ENCODE measurements around the gene NHP2. TPM values are rescaled to one million over a fixed set of nuclear protein-coding genes. Genes with fewer than 3 reads are reported as not detected.
A peak's percentile ranks its signal among the peaks of the same experiment; 100 is the strongest.

Gene NHP2
- total RNA-seq, 3 donors from 2014 or later (not counting 1 experiment from before 2014, with no cell fraction given): 39.2 to 43.5 (median 40.2) TPM

DNA sequence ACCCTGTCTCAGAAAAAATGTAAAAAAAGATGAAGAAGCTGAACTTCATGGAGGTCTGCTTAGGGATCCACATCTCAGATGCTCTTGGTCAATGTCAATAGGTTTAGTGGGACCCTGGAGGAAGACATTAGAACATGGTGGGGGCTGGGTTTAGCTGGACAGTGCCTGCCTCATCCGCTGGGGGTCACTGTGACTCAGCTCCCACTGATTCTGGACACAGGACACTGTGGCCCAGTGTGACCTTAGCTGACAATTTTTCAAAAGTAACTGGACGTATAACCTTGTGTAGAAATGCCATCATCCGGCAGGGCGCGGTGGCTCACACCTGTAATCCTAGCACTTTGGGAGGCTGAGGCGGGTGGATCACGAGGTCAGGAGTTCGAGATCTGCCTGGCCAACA lies 43.3 kb upstream of the NHP2 start:
- no peaks in the 10 kb centered on the region for H3K9me3 Mint-ChIP-seq
- H3K4me1 Mint-ChIP-seq: peaks cover 32 to 44% of the 10 kb centered on the region in 2 donors
- TF ChIP-seq, protein P1, sequence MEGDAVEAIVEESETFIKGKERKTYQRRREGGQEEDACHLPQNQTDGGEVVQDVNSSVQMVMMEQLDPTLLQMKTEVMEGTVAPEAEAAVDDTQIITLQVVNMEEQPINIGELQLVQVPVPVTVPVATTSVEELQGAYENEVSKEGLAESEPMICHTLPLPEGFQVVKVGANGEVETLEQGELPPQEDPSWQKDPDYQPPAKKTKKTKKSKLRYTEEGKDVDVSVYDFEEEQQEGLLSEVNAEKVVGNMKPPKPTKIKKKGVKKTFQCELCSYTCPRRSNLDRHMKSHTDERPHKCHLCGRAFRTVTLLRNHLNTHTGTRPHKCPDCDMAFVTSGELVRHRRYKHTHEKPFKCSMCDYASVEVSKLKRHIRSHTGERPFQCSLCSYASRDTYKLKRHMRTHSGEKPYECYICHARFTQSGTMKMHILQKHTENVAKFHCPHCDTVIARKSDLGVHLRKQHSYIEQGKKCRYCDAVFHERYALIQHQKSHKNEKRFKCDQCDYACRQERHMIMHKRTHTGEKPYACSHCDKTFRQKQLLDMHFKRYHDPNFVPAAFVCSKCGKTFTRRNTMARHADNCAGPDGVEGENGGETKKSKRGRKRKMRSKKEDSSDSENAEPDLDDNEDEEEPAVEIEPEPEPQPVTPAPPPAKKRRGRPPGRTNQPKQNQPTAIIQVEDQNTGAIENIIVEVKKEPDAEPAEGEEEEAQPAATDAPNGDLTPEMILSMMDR (IDR thresholded peaks at IDR 0.05): no peak

DNA sequence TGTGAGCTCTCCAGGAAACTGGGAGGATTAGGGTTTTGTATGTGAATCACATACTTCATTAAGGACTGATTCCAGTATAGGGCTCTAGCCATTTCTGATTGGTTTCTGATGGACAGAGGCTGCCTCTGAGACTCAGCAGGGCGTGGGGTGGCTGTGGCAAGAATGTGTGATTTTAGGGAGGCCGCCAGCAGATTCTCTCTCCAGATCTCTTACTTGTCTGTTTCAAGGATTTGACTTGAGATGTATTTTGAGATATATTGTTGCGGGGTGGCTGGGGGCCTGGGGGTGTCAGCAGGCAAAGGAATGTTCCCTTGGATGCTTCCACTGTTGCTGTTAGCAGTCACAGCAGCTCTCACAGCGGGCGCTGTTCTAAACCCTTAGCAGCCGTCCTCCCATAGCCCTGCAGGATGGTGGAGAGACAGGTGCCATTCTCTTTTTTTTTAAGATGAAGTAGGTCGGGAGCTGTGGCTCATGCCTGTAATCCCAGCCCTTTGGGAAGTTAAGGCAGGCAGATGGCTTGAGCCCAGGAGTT lies 42.7 kb upstream of the NHP2 start:
- peak overlapping the region in 1 of 2 donors; percentile 13 for H3K27ac Mint-ChIP-seq
- H3K9me3 ChIP-seq (ENCODE audit: control insufficient read depth, insufficient read depth, low read length): no peaks in the 10 kb centered on the region
- H3K36me3 Mint-ChIP-seq: no peaks in the 10 kb centered on the region
- H3K27me3 ChIP-seq (ENCODE audit: control insufficient read depth, insufficient read depth, low read length): no peaks in the 10 kb centered on the region
- 70% methylated on average over 7 of the region's 7 CpGs for WGBS (ENCODE audit: insufficient coverage)
- H3K4me3 ChIP-seq (ENCODE audit: low read length): no peak overlapping the region
- peaks cover 32 to 44% of the 10 kb centered on the region in 2 donors for H3K4me1 Mint-ChIP-seq
- H3K4me3 Mint-ChIP-seq: peak overlapping the region; percentile 60
- H3K27ac ChIP-seq (ENCODE audit: low read length): no peak overlapping the region
- ATAC-seq (peak in 2 of 3 donors; percentile 27 to 47), DNase-seq (no peak)
- TF ChIP-seq, protein P1 (IDR thresholded peaks at IDR 0.05): no peak
- H3K27me3 Mint-ChIP-seq (ENCODE audit: low read depth in 2 of 2): no peaks in the 10 kb centered on the region
- H3K36me3 ChIP-seq (ENCODE audit: control insufficient read depth, insufficient read depth, low read length): no peaks in the 10 kb centered on the region
- H3K4me1 ChIP-seq (ENCODE audit: control insufficient read depth, insufficient read depth, low read length): peaks cover 23% of the 10 kb centered on the region
- no peaks in the 10 kb centered on the region for H3K9me3 Mint-ChIP-seq
- intact Hi-C loops (cut with micrococcal nuclease): no loop called here

More for the DNA sequence above, 43.3 kb upstream of the NHP2 start:
- Histone ChIP-seq H3K4me3 (ENCODE audit: low read length) (no peak overlapping the region), H3K27me3 (ENCODE audit: control insufficient read depth, insufficient read depth, low read length) (no peaks in the 10 kb centered on the region), H3K4me1 (ENCODE audit: control insufficient read depth, insufficient read depth, low read length) (peaks cover 23% of the 10 kb centered on the region), H3K36me3 (ENCODE audit: control insufficient read depth, insufficient read depth, low read length) (no peaks in the 10 kb centered on the region), H3K27ac (ENCODE audit: low read length) (no peak overlapping the region), H3K9me3 (ENCODE audit: control insufficient read depth, insufficient read depth, low read length) (no peaks in the 10 kb centered on the region)
- Mint-ChIP-seq H3K27me3 (ENCODE audit: low read depth in 2 of 2) (no peaks in the 10 kb centered on the region), H3K27ac (no peak overlapping the region), H3K36me3 (no peaks in the 10 kb centered on the region), H3K4me3 (no peak overlapping the region)
- intact Hi-C loops (cut with micrococcal nuclease): no loop called here
- WGBS (ENCODE audit: insufficient coverage): 89% methylated on average over 8 of the region's 8 CpGs
- DNase-seq (no peak), ATAC-seq (no peak)

DNA sequence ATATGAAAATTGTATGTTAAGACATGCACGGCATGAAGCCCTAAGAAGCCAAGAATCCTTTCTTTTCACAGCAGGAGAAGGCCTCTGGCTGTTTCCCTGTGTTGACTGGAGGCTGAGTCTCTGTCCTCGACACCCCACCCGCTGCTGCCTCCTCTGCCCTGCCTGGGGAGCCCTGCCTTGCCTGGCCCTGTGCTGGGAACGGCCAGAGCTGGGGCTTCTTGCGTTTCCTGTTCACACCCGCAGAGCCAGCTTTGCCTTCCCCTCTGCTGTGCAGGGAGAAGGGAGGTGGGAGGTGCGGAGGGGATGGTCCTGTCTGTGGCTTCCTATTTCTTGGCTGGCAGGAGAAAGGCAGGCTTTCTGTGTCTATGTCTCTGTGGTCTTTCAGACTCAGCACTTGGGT lies 40.3 kb upstream of the NHP2 start:
- intact Hi-C loops (cut with micrococcal nuclease): no loop called here
- peak overlapping the region; percentile 35 for H3K27ac ChIP-seq (ENCODE audit: low read length)
- 5% methylated on average over 7 of the region's 7 CpGs for WGBS (ENCODE audit: insufficient coverage)
- peak overlapping the region; percentile 40 for H3K4me3 Mint-ChIP-seq
- ATAC-seq: peak; percentile 40 to 54 (median 42)
- DNase-seq: no peak
- H3K4me3 ChIP-seq (ENCODE audit: low read length): no peak overlapping the region
- H3K9me3 ChIP-seq (ENCODE audit: control insufficient read depth, insufficient read depth, low read length): no peaks in the 10 kb centered on the region
- TF ChIP-seq, protein P1 (IDR thresholded peaks at IDR 0.05): no peak
- H3K27me3 Mint-ChIP-seq (ENCODE audit: low read depth in 2 of 2): no peaks in the 10 kb centered on the region
- H3K4me1 ChIP-seq (ENCODE audit: control insufficient read depth, insufficient read depth, low read length): peaks cover 23% of the 10 kb centered on the region
- H3K4me1 Mint-ChIP-seq: peaks cover 32 to 44% of the 10 kb centered on the region in 2 donors
- no peaks in the 10 kb centered on the region for H3K36me3 ChIP-seq (ENCODE audit: control insufficient read depth, insufficient read depth, low read length)
- H3K36me3 Mint-ChIP-seq: no peaks in the 10 kb centered on the region
- no peaks in the 10 kb centered on the region for H3K27me3 ChIP-seq (ENCODE audit: control insufficient read depth, insufficient read depth, low read length)
- no peaks in the 10 kb centered on the region for H3K9me3 Mint-ChIP-seq
- peak overlapping the region in 1 of 2 donors; percentile 82 for H3K27ac Mint-ChIP-seq
